Suprapubic skin (tissue), 4 donors: ENCODE results near the gene ERG. TPM values are rescaled to one million over a fixed set of nuclear protein-coding genes. Genes with fewer than 3 reads are reported as not detected.

Experiments used
- DNase-seq, 2 donors: peaks; one replicate each; pipeline ENCODE4 v3.0.0-alpha.2; 2019; ENCODE audit warnings: low spot score in 2 of 2
- H3K27ac ChIP-seq: fragments of 200-600 bp; sonication (generic); one replicate; pipeline ENCODE4 v1.5.1; 2019
- H3K27me3 ChIP-seq: fragments of 200-600 bp; sonication (generic); one replicate; pipeline ENCODE4 v1.5.1; 2019
- H3K36me3 ChIP-seq: fragments of 200-600 bp; sonication (generic); one replicate; pipeline ENCODE4 v1.5.1; 2019
- H3K4me1 ChIP-seq: fragments of 200-600 bp; sonication (generic); one replicate; pipeline ENCODE4 v1.5.1; 2019
- H3K4me3 ChIP-seq: fragments of 200-600 bp; sonication (generic); one replicate; pipeline ENCODE4 v1.5.1; 2019; ENCODE audit warnings: mild to moderate bottlenecking
- H3K9me3 ChIP-seq: fragments of 200-600 bp; sonication (generic); one replicate; pipeline ENCODE4 v1.5.1; 2019
- EP300 ChIP-seq: sonication (generic); formaldehyde crosslinking; IDR thresholded peaks from one replicate; pipeline ENCODE4 v1.6.1; 2017; ENCODE audit warnings: antibody characterized with exemption
- POLR2A ChIP-seq, 2 donors: fragments of 450-650 bp; IDR thresholded peaks; one replicate each; pipeline ENCODE4 v1.6.1; 2017; ENCODE audit warnings: antibody characterized with exemption in 2 of 2, mild to moderate bottlenecking in 2 of 2, moderate library complexity in 2 of 2
- POLR2AphosphoS5 ChIP-seq, 3 donors: sonication (generic); formaldehyde crosslinking; IDR thresholded peaks; one replicate each; pipeline ENCODE4 v1.6.1; 2017; ENCODE audit warnings: antibody characterized with exemption in 3 of 3
- WGBS: methylation state at CpG from one replicate; pipeline ENCODE4 v1.1.5; 2018; 5-methylcytosine and 5-hydroxymethylcytosine counted together
- total RNA-seq, 4 donors: library from RNA; depleted of rRNA; stranded (reverse); fragments of >200 nt; gene quantifications; one replicate each; pipeline ENCODE4 v1.1.0, GENCODE V29; 2016
- TF ChIP-seq, protein P1 (sequence below), 2 donors: fragments of 200-600 bp in 1 of 2; fragments of 450-650 bp in 1 of 2; sonication (generic) in 1 of 2; IDR thresholded peaks; one replicate each; pipeline ENCODE4 v1.5.1; 2016 to 2019; ENCODE audit warnings: antibody characterized with exemption in 2 of 2, mild to moderate bottlenecking in 1 of 2, moderate library complexity in 1 of 2

The ERG gene
- total RNA-seq, 4 donors from 2014 or later = 3.3 to 10.1 (median 6.3) TPM

DNA sequence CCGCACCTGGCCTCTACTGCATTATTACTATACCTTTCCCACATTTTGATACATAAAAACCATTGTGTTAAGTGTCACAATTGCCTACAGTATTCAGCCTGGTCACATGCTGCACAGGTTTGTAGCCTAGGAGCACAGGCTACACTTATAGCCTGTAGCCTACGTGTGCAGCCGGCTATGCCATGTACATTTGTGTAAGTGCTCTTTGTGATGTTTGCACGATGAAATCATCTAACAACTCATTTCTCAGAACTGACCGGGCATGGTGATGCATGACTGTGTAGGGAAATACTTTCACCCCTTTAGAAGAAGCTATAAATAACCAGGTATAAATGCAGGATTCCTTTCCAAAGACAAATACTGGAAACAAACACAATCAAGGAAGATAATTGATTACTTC lies 12.1 kb downstream of the ERG start:
- H3K27ac ChIP-seq = no peak overlapping the region
- TF ChIP-seq EP300 (no peak), POLR2A (IDR thresholded peaks at IDR 0.05) (no peak), POLR2AphosphoS5 (IDR thresholded peaks at IDR 0.05) (no peak)
- TF ChIP-seq, protein P1, sequence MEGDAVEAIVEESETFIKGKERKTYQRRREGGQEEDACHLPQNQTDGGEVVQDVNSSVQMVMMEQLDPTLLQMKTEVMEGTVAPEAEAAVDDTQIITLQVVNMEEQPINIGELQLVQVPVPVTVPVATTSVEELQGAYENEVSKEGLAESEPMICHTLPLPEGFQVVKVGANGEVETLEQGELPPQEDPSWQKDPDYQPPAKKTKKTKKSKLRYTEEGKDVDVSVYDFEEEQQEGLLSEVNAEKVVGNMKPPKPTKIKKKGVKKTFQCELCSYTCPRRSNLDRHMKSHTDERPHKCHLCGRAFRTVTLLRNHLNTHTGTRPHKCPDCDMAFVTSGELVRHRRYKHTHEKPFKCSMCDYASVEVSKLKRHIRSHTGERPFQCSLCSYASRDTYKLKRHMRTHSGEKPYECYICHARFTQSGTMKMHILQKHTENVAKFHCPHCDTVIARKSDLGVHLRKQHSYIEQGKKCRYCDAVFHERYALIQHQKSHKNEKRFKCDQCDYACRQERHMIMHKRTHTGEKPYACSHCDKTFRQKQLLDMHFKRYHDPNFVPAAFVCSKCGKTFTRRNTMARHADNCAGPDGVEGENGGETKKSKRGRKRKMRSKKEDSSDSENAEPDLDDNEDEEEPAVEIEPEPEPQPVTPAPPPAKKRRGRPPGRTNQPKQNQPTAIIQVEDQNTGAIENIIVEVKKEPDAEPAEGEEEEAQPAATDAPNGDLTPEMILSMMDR (IDR thresholded peaks at IDR 0.05) = no peak
- H3K4me3 ChIP-seq = no peak overlapping the region
- peaks cover 3% of the 10 kb centered on the region for H3K27me3 ChIP-seq
- H3K4me1 ChIP-seq = peaks cover 3% of the 10 kb centered on the region
- WGBS = 61% methylated on average over 5 of the region's 5 CpGs
- H3K36me3 ChIP-seq = no peaks in the 10 kb centered on the region
- H3K9me3 ChIP-seq = no peaks in the 10 kb centered on the region
- DNase-seq = no peak

DNA sequence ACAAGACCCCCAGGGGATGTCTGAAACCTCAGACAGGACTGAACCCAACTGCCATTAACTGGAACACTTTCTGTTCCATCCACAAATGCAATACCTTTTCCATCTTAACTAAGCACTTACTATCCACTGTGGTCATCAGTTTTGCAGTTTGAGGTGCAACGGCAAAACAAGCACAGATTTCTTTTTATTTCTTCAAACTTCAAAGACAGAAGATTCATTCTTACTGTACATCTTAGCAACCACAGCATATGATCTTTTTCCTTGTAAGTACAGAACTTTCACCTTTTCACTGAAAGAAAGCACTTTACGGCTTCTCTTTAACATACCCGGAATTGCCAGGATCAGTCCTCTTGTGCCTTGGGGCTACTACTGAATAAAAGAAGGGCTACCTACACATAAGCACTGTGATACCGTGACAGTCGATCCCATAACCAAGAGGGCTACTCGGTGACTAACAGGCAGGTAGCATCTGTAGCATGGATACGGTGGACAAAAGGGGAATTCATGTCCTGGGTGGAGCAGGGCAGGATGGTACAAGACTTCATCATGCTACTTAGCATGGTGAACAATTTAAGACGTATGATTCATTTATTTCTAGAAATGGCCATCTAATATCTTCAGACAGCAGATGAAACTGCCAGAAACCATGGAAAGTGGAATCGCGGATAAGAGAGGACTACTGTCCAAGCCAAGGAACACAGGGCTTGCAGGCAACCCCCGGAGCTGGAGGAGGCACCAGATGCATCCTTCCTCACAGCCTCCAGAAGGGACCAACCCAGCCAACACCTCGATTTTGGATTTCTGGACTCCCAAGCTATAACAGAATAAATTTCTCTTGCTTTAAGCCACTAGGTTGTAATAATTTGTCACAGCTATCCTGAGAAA lies 18.4 kb downstream of the ERG start:
- no peak for DNase-seq
- Histone ChIP-seq H3K36me3 (no peaks in the 10 kb centered on the region), H3K4me1 (peaks cover 6% of the 10 kb centered on the region), H3K9me3 (no peaks in the 10 kb centered on the region), H3K27me3 (peaks cover 18% of the 10 kb centered on the region), H3K4me3 (no peak overlapping the region), H3K27ac (no peak overlapping the region)
- WGBS = 74% methylated on average over 12 of the region's 12 CpGs
- no peak for TF ChIP-seq EP300

GRCh38 chr21:38478782-38479181 lies 19.5 kb downstream of the ERG start:
- no peak overlapping the region for H3K4me3 ChIP-seq
- no peaks in the 10 kb centered on the region for H3K9me3 ChIP-seq
- TF ChIP-seq POLR2A (IDR thresholded peaks at IDR 0.05) (no peak), EP300 (no peak), POLR2AphosphoS5 (IDR thresholded peaks at IDR 0.05) (no peak)
- TF ChIP-seq, protein P1 (IDR thresholded peaks at IDR 0.05) = no peak
- 52% methylated on average over 4 of the region's 4 CpGs for WGBS
- DNase-seq = no peak
- H3K36me3 ChIP-seq = no peaks in the 10 kb centered on the region
- peaks cover 18% of the 10 kb centered on the region for H3K27me3 ChIP-seq
- H3K4me1 ChIP-seq = peaks cover 6% of the 10 kb centered on the region
- no peak overlapping the region for H3K27ac ChIP-seq

DNA sequence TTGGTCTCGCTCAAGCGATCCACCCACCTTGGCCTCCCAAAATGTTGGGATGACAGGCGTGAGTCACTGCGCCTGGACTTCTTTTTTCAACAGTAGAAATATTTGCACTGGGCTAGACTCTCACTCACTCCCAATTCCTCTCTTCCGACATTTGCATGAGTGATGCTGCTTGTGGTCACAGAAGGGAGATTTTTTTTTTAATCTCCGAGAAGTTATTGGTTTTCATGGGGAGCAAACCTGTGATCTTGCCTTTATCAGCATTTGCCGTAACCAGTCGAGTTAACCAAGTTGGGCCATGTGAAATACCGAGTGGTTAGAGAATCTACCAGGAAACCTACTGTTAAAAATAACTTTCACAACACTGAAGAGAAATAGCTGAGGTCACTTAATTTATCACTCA lies 21.1 kb downstream of the ERG start:
- WGBS = 72% methylated on average over 9 of the region's 9 CpGs

GRCh38 chr21:38476385-38476784 lies 21.9 kb downstream of the ERG start:
- no peaks in the 10 kb centered on the region for H3K36me3 ChIP-seq
- H3K27me3 ChIP-seq = peaks cover 18% of the 10 kb centered on the region
- DNase-seq = no peak
- H3K9me3 ChIP-seq = no peaks in the 10 kb centered on the region
- peak overlapping the region; percentile 60 for H3K27ac ChIP-seq
- H3K4me3 ChIP-seq = no peak overlapping the region
- TF ChIP-seq EP300 (no peak), POLR2AphosphoS5 (IDR thresholded peaks at IDR 0.05) (peak in 1 of 3 donors; percentile 16)
- TF ChIP-seq, protein P1 (IDR thresholded peaks at IDR 0.05) = no peak
- 70% methylated on average over 12 of the region's 12 CpGs for WGBS
- H3K4me1 ChIP-seq = peaks cover 8% of the 10 kb centered on the region

More for the DNA sequence above, 21.1 kb downstream of the ERG start:
- Histone ChIP-seq H3K9me3 (no peaks in the 10 kb centered on the region), H3K27ac (no peak overlapping the region), H3K4me1 (peaks cover 6% of the 10 kb centered on the region), H3K4me3 (no peak overlapping the region), H3K27me3 (peaks cover 18% of the 10 kb centered on the region), H3K36me3 (no peaks in the 10 kb centered on the region)
- TF ChIP-seq POLR2AphosphoS5 (IDR thresholded peaks at IDR 0.05) (no peak), POLR2A (IDR thresholded peaks at IDR 0.05) (no peak), EP300 (no peak)
- TF ChIP-seq, protein P1 (IDR thresholded peaks at IDR 0.05) = no peak
- DNase-seq = no peak
